ENCODE results near the gene SCGB1D4.

- no peak for TF ChIP-seq POLR2AphosphoS5 (IDR thresholded peaks at IDR 0.05; ENCODE audit: low read depth)
- no peak for TF ChIP-seq CTCF (IDR thresholded peaks at IDR 0.05; ENCODE audit: insufficient read depth, low read length)
- TF ChIP-seq SPI1 (IDR thresholded peaks at IDR 0.05; ENCODE audit: borderline replicate concordance, low read depth) = no peak
- no peak for TF ChIP-seq REST (IDR thresholded peaks at IDR 0.05; ENCODE audit: insufficient replicate concordance, low read depth)
Measured at GRCh38 chr11:62260261-62260953, 38.5 kb downstream of the SCGB1D4 start.
